NT2/D1 (cell line): ENCODE measurements around the gene ICAM4.

Source experiments
- SUZ12 ChIP-seq: IDR thresholded peaks from 2 replicates; pipeline ENCODE4 v1.6.1; 2011; ENCODE audit not compliant: insufficient read length, insufficient read depth; ENCODE audit errors: extremely low read depth
- ZNF274 ChIP-seq: IDR thresholded peaks from 2 replicates; pipeline ENCODE4 v1.6.1; 2011; ENCODE audit warnings: mild to moderate bottlenecking, low read depth, low read length

DNA sequence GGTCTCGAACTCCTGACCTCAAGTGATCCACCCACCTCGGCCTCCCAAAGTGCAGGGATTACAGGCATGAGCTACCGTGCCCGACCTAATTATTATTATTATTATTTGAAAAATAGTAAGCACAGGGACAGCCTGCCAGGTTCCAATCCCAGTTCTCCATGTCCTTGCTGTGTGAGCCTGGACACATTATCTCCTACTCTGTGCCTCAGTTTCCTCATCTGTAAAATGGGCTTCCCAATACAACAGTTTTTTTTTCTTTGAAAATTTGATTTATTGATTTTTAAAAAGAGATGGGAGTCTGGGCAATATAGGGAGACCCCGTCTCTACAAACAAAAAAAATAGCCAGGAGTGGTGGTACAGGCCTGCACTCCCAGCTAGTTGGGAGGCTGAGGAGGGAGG lies 19.6 kb downstream of the ICAM4 start:
- TF ChIP-seq ZNF274 (no peak), SUZ12 (no peak)
